Parathyroid adenoma (tissue), 2 donors: ENCODE measurements around the gene FBXO42.
A peak's percentile ranks its signal among the peaks of the same experiment; 100 is the strongest.

Source experiments
- H2AFZ ChIP-seq: fragments of 300-600 bp; sonication (generic); one replicate; pipeline ENCODE4 v1.7.0; 2017; ENCODE audit warnings: antibody characterized with exemption, mild to moderate bottlenecking
- H3K27ac ChIP-seq: fragments of 300-600 bp; sonication (generic); one replicate; pipeline ENCODE4 v1.7.0; 2017
- H3K27me3 ChIP-seq: fragments of 300-600 bp; sonication (generic); one replicate; pipeline ENCODE4 v1.7.0; 2017; ENCODE audit warnings: low read length; ENCODE audit not compliant: control insufficient read depth, insufficient read depth
- H3K36me3 ChIP-seq: fragments of 300-600 bp; sonication (generic); one replicate; pipeline ENCODE4 v1.7.0; 2017; ENCODE audit warnings: low read length; ENCODE audit not compliant: control insufficient read depth, insufficient read depth
- H3K4me1 ChIP-seq: fragments of 300-600 bp; sonication (generic); one replicate; pipeline ENCODE4 v1.7.0; 2017; ENCODE audit warnings: control low read depth
- H3K4me2 ChIP-seq: fragments of 300-600 bp; sonication (generic); one replicate; pipeline ENCODE4 v1.7.0; 2017; ENCODE audit warnings: low read length
- H3K4me3 ChIP-seq: fragments of 300-600 bp; sonication (generic); one replicate; pipeline ENCODE4 v1.7.0; 2017; ENCODE audit warnings: low read depth, low read length
- H3K79me2 ChIP-seq: fragments of 300-600 bp; sonication (generic); one replicate; pipeline ENCODE4 v1.7.0; 2017; ENCODE audit warnings: control low read depth
- H3K9ac ChIP-seq: fragments of 300-600 bp; sonication (generic); one replicate; pipeline ENCODE4 v1.7.0; 2017; ENCODE audit warnings: mild to moderate bottlenecking
- H3K9me3 ChIP-seq: fragments of 300-600 bp; sonication (generic); one replicate; pipeline ENCODE4 v1.7.0; 2017; ENCODE audit warnings: low read length; ENCODE audit not compliant: control insufficient read depth
- CTCF ChIP-seq: fragments of 300-600 bp; sonication (generic); IDR thresholded peaks from one replicate; pipeline ENCODE4 v1.7.0; 2017; ENCODE audit warnings: antibody characterized with exemption, mild to moderate bottlenecking
- donor health status: primary hyperparathyroidism.

FBXO42 gene

GRCh38 chr1:16351994-16352841 is at the start of gene FBXO42:
TSS of gene FBXO42 (minus strand) at chr1:16352480. CDS start at chr1:16315418, 37,062 bp downstream.
- Histone ChIP-seq H3K9ac (peak within 1 kb of the TSS; percentile 89), H3K4me3 (peak within 1 kb of the TSS; percentile 95), H3K4me1 (no peaks in the 10 kb centered on the region), H3K9me3 (no peaks in the 10 kb centered on the region), H3K27ac (peak within 1 kb of the TSS; percentile 80), H3K79me2 (peaks cover 4% of the 10 kb centered on the region), H3K36me3 (no peaks in the 10 kb centered on the region), H3K4me2 (peak within 1 kb of the TSS; percentile 99), H3K27me3 (no peaks in the 10 kb centered on the region), H2AFZ (peak within 1 kb of the TSS; percentile 93)
- TF ChIP-seq CTCF = peak; percentile 34

- Histone ChIP-seq H3K9ac (no peak overlapping the region), H3K27me3 (no peaks in the 10 kb centered on the region), H3K79me2 (peaks cover 3% of the 10 kb centered on the region), H3K4me3 (no peak overlapping the region), H2AFZ (no peak overlapping the region), H3K4me1 (no peaks in the 10 kb centered on the region), H3K36me3 (no peaks in the 10 kb centered on the region), H3K9me3 (no peaks in the 10 kb centered on the region), H3K4me2 (no peak overlapping the region), H3K27ac (no peak overlapping the region)
- TF ChIP-seq CTCF = no peak
Measured at GRCh38 chr1:16398371-16398953, 46.2 kb upstream of the FBXO42 start.

- Histone ChIP-seq H3K4me2 (no peak overlapping the region), H2AFZ (no peak overlapping the region), H3K79me2 (peaks cover 7% of the 10 kb centered on the region), H3K4me1 (peaks cover 12% of the 10 kb centered on the region), H3K36me3 (no peaks in the 10 kb centered on the region), H3K9ac (no peak overlapping the region), H3K27me3 (no peaks in the 10 kb centered on the region), H3K27ac (no peak overlapping the region), H3K4me3 (no peak overlapping the region), H3K9me3 (no peaks in the 10 kb centered on the region)
- TF ChIP-seq CTCF = no peak
Measured at GRCh38 chr1:16397120-16397519, 44.8 kb upstream of the FBXO42 start.

GRCh38 chr1:16396591-16396990 is 44.3 kb upstream of the FBXO42 start:
- Histone ChIP-seq H3K36me3 (no peaks in the 10 kb centered on the region), H3K4me2 (no peak overlapping the region), H3K27ac (no peak overlapping the region), H3K4me1 (peaks cover 12% of the 10 kb centered on the region), H3K9ac (no peak overlapping the region), H3K27me3 (no peaks in the 10 kb centered on the region), H3K4me3 (no peak overlapping the region), H3K9me3 (no peaks in the 10 kb centered on the region), H3K79me2 (peaks cover 7% of the 10 kb centered on the region), H2AFZ (no peak overlapping the region)
- no peak for TF ChIP-seq CTCF
